HepG2 (cell line): Measurements from ENCODE around the gene ZCCHC3. TPM values are rescaled to one million over a fixed set of nuclear protein-coding genes. Genes with fewer than 3 reads are reported as not detected.

Experiments used
- ATAC-seq: fragments of 200-7000 bp; cut with Tn5 transposase; 3 replicates; pipeline ENCODE4 v1.9.1; 2020; ENCODE audit warnings: mild to moderate bottlenecking, moderate library complexity
- BruUV-seq: library from RNA; stranded (reverse); fragments of 400-500 nt; replicated peaks from 2 replicates; lab custom pipeline; 2021; lab: Mats Ljungman, UMichigan
- CTCF ChIA-PET: fragments of 300-600 bp; formaldehyde crosslinking; extraction: SDS; loops from one replicate; lab custom pipeline; 2021; ENCODE audit warnings: low total read pairs, inconsistent platforms, low intra/inter-chr PET ratio; lab: Yijun Ruan, JAX
- POLR2A ChIA-PET: fragments of 350-600 bp; sonication (Branson Sonifier 250); formaldehyde crosslinking; loops from one replicate; lab custom pipeline; 2020; ENCODE audit warnings: antibody characterized with exemption, inconsistent platforms; lab: Yijun Ruan, JAX
- DNase-seq: peaks from one replicate; pipeline ENCODE4 v3.0.0-alpha.2; 2015; ENCODE audit warnings: low spot score
- FAIRE-seq: peaks from 3 replicates; lab custom pipeline; 2011; peaks lifted over from hg19 to GRCh38; lab: Jason Lieb, UNC
- H2AFZ ChIP-seq: one replicate; pipeline ENCODE4 v1.6.1; 2011; ENCODE audit warnings: low read length, inconsistent platforms
- H3K27ac ChIP-seq: fragments of 300-600 bp; 3 replicates; pipeline ENCODE4 v1.8.0; 2011; ENCODE audit warnings: mixed run types, mild to moderate bottlenecking, mixed read lengths, low read length, inconsistent platforms; ENCODE audit not compliant: insufficient read depth; ENCODE audit errors: extremely low read length
- H3K27me3 ChIP-seq, 2 experiments: fragments of 200-600 bp in 1 of 2; 2 replicates in 1 of 2; 3 replicates in 1 of 2; pipeline versions ENCODE4 v1.6.0 to v1.8.0; 2011; ENCODE audit warnings: low read length in 2 of 2, mild to moderate bottlenecking in 2 of 2, moderate library complexity in 2 of 2, inconsistent platforms in 1 of 2; ENCODE audit not compliant: insufficient read depth in 2 of 2, control insufficient read depth in 1 of 2
- H3K36me3 ChIP-seq, 2 experiments: fragments of 200-600 bp in 1 of 2; replicated peaks in 1 of 2; 2 replicates in 1 of 2; 3 replicates in 1 of 2; pipeline versions ENCODE4 v1.5.1 to v1.8.0; 2011; ENCODE audit warnings: low read length in 2 of 2, inconsistent platforms in 1 of 2; ENCODE audit not compliant: insufficient read depth in 2 of 2, control insufficient read depth in 1 of 2
- H3K4me1 ChIP-seq: 2 replicates; pipeline ENCODE4 v1.5.1; 2012; ENCODE audit warnings: low read length, inconsistent platforms; ENCODE audit not compliant: insufficient read depth
- H3K4me2 ChIP-seq: 2 replicates; pipeline ENCODE4 v1.6.0; 2011; ENCODE audit warnings: low read depth, low read length, inconsistent platforms
- H3K4me3 ChIP-seq, 3 experiments: fragments of 200-600 bp in 1 of 3; sonication (generic), shearing (Covaris generic) in 1 of 3; replicated peaks in 1 of 3; 2 replicates each; pipeline ENCODE4 v1.5.1; 2011 to 2016; ENCODE audit warnings: low read length in 3 of 3, inconsistent platforms in 2 of 3, low read depth in 2 of 3, mild to moderate bottlenecking in 2 of 3, control low read depth in 1 of 3, mixed read lengths in 1 of 3; ENCODE audit not compliant: insufficient read depth in 1 of 3
- H3K79me2 ChIP-seq: one replicate; pipeline ENCODE4 v1.6.1; 2011; ENCODE audit warnings: low read length, inconsistent platforms; ENCODE audit not compliant: insufficient read depth
- H3K9ac ChIP-seq: 2 replicates; pipeline ENCODE4 v1.6.0; 2011; ENCODE audit warnings: mild to moderate bottlenecking, low read depth, low read length, inconsistent platforms; ENCODE audit not compliant: insufficient read depth
- H3K9me3 ChIP-seq: 2 replicates; pipeline ENCODE4 v1.5.1; 2012; ENCODE audit warnings: mild to moderate bottlenecking, low read length
- H4K20me1 ChIP-seq: 2 replicates; pipeline ENCODE4 v1.6.0; 2011; ENCODE audit warnings: inconsistent platforms, mild to moderate bottlenecking, low read length, moderate library complexity; ENCODE audit not compliant: insufficient read depth
- FIP1L1 ChIP-seq: fragments of 200-400 bp; formaldehyde crosslinking; IDR thresholded peaks from 2 replicates; pipeline ENCODE4 v1.6.1; 2018; ENCODE audit warnings: low read depth, mild to moderate bottlenecking, low read length, moderate library complexity, borderline replicate concordance; ENCODE audit not compliant: insufficient read depth
- GPN1 ChIP-seq: sonication (generic); formaldehyde crosslinking; IDR thresholded peaks from 2 replicates; pipeline ENCODE4 v1.5.1; 2020; ENCODE audit warnings: missing genetic modification reagents, borderline replicate concordance
- KDM4B ChIP-seq: sonication (generic); formaldehyde crosslinking; IDR thresholded peaks from 2 replicates; pipeline ENCODE4 v1.4.0; 2020; ENCODE audit warnings: missing genetic modification reagents
- NCOA2 ChIP-seq: sonication (generic); formaldehyde crosslinking; IDR thresholded peaks from 2 replicates; pipeline ENCODE4 v1.8.0; 2022; ENCODE audit warnings: inconsistent platforms
- PPARG ChIP-seq: conservative IDR thresholded peaks from 2 replicates; pipeline ENCODE4 v1.6.1; 2016; ENCODE audit warnings: missing biosample characterization, missing genetic modification reagents
- SP2 ChIP-seq: sonication (generic); formaldehyde crosslinking; IDR thresholded peaks from 2 replicates; pipeline ENCODE4 v1.5.1; 2020; ENCODE audit warnings: mild to moderate bottlenecking, missing genetic modification reagents
- ZBTB20 ChIP-seq: sonication (generic); formaldehyde crosslinking; IDR thresholded peaks from 2 replicates; pipeline ENCODE4 v1.8.1; 2023; ENCODE audit warnings: missing genetic modification reagents, low read depth, mild to moderate bottlenecking, borderline replicate concordance
- ZNF382 ChIP-seq: sonication (generic); formaldehyde crosslinking; IDR thresholded peaks from 2 replicates; pipeline ENCODE4 v1.5.0; 2020; ENCODE audit warnings: missing genetic modification reagents, mild to moderate bottlenecking, borderline replicate concordance
- ZNF7 ChIP-seq: IDR thresholded peaks from 2 replicates; pipeline ENCODE4 v1.6.1; 2016; ENCODE audit warnings: missing biosample characterization, missing genetic modification reagents
- WGBS: methylation state at CpG from one replicate; pipeline ENCODE4 v1.1.6; 2017; ENCODE audit warnings: low lambda C conversion rate; 5-methylcytosine and 5-hydroxymethylcytosine counted together
- in situ Hi-C: cut with HindIII; loops from 2 replicates; pipeline ENCODE4 v1.10.0; 2017; ENCODE audit warnings: low pct_unique_long_range_greater_than_20kb; ENCODE audit not compliant: extremely low pct_ligation_motif_present
- intact Hi-C: fragments of 100-400 bp; cut with micrococcal nuclease; formaldehyde crosslinking; loops from one replicate; pipeline ENCODE4 v1.10.0; 2022; ENCODE audit not compliant: unreplicated experiment
- polyA plus RNA-seq, 8 experiments: library from polyadenylated mRNA; depleted of rRNA in 3 of 8; stranded (reverse) in 7 of 8; unstranded in 1 of 8; fragments of >200 nt; fragmentation: Illumina TruSeq in 4 of 8; extraction: Trizol in 4 of 8; gene quantifications; 2 replicates each; pipeline versions ENCODE4 v1.2.1 to v1.2.3, GENCODE V29; 2011 to 2016; ENCODE audit warnings: low read depth in 4 of 8, missing spikeins in 1 of 8, mixed read lengths in 1 of 8; ENCODE audit not compliant: insufficient read depth in 1 of 8
- total RNA-seq, 5 experiments: library from RNA; depleted of rRNA; stranded (reverse); fragments of >200 nt; fragmentation: Illumina TruSeq; extraction: Trizol; gene quantifications; 2 replicates each; pipeline ENCODE4 v1.2.3, GENCODE V29; 2016; ENCODE audit warnings: low read depth in 1 of 5
- TF ChIP-seq, protein P1 (sequence below): IDR thresholded peaks from 2 replicates; pipeline ENCODE4 v1.6.1; 2016; ENCODE audit warnings: low read depth, missing genetic modification reagents, missing compliant biosample characterization
- TF ChIP-seq, protein P2 (sequence below): sonication (generic); formaldehyde crosslinking; IDR thresholded peaks from 2 replicates; pipeline ENCODE4 v1.4.0; 2020; ENCODE audit warnings: missing genetic modification reagents, mild to moderate bottlenecking, borderline replicate concordance
- TF ChIP-seq, protein P3 (sequence below): sonication (generic); formaldehyde crosslinking; IDR thresholded peaks from 2 replicates; pipeline ENCODE4 v1.8.1; 2023; ENCODE audit warnings: mild to moderate bottlenecking, missing genetic modification reagents
- TF ChIP-seq, protein P4 (sequence below): sonication (generic); IDR thresholded peaks from 2 replicates; pipeline ENCODE4 v1.6.1; 2016; ENCODE audit warnings: low read depth, borderline replicate concordance

ZCCHC3 gene
- total and polyA plus RNA-seq, 2 of the 13 experiments (the other 11 are each of a cell fraction or from before 2014, with no cell fraction given): 46.6 to 63.0 TPM

DNA sequence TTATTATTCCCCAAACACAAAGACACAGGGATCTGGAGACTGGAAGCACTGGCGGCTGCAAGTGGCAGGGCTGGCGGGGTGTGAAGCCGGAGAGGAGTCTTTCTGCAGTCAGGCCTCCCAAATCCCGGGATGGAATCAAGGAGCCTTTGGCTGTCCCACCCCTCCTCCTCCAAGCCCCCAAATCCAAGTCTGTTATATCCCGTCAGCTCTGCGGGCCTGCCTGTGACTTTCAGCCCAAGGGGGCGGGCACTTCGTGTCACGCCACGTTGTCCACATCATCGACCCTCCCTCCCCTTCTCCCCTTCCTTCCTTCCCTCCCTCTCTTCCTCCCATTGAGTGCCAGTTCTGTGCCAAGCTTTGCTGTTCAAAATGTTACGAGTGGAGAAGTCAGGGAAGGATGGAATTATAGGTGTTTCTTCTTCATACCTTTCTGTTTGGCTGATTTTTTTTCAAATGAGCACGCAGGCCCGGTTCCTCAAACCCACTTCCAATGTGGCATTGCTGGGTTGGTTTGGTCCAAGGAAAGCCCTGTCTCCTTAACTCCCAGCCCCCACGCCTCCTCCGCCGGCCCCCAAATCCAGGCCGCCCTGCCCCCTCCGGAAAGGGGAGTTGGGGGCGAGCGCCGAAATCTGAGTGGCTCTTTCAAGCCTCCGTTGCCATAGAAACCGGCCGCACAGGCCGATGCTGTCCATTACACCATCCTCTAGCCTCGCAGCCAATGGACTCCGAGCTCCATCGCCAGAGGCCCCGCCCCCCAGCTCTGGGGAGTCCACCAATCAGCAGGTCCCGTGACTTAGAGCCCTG is 12.7 kb downstream of the ZCCHC3 start:
- CTCF ChIA-PET: no interaction called here
- peak overlapping the region; percentile 69 for H2AFZ ChIP-seq
- H3K4me2 ChIP-seq: peak overlapping the region; percentile 93
- no peaks in the 10 kb centered on the region for H3K36me3 ChIP-seq
- no peaks in the 10 kb centered on the region for H3K9me3 ChIP-seq
- peak overlapping the region; percentile 39 to 62 (median 54) for H3K4me3 ChIP-seq
- peak overlapping the region; percentile 65 for H3K9ac ChIP-seq
- FAIRE-seq (peak; percentile 82), ATAC-seq (peak; percentile 96), DNase-seq (peak; percentile 96)
- H3K79me2 ChIP-seq: no peaks in the 10 kb centered on the region
- peak overlapping the region; percentile 60 for H3K27ac ChIP-seq
- H3K4me1 ChIP-seq: peaks cover 47% of the 10 kb centered on the region
- in situ Hi-C loops (no loop called here), intact Hi-C loops (no loop called here)
- POLR2A ChIA-PET: interaction anchor here (0.6 to 3.8 kb wide), 8 partner anchors 10 to 218 kb away, joined by 3 to 56 read pairs (median 8); partner anchors contain the start of genes SOX12 and ZCCHC3
- H4K20me1 ChIP-seq: no peaks in the 10 kb centered on the region
- no TSS peak for BruUV-seq
- no peaks in the 10 kb centered on the region; a peak in 1 of 5 replicates for H3K27me3 ChIP-seq
- WGBS: 28% methylated on average over 31 of the region's 31 CpGs
- TF ChIP-seq SP2 (CRISPR knock-in tag): peak; percentile 80
- TF ChIP-seq ZBTB20 (CRISPR knock-in tag): no peak
- TF ChIP-seq, protein P1, sequence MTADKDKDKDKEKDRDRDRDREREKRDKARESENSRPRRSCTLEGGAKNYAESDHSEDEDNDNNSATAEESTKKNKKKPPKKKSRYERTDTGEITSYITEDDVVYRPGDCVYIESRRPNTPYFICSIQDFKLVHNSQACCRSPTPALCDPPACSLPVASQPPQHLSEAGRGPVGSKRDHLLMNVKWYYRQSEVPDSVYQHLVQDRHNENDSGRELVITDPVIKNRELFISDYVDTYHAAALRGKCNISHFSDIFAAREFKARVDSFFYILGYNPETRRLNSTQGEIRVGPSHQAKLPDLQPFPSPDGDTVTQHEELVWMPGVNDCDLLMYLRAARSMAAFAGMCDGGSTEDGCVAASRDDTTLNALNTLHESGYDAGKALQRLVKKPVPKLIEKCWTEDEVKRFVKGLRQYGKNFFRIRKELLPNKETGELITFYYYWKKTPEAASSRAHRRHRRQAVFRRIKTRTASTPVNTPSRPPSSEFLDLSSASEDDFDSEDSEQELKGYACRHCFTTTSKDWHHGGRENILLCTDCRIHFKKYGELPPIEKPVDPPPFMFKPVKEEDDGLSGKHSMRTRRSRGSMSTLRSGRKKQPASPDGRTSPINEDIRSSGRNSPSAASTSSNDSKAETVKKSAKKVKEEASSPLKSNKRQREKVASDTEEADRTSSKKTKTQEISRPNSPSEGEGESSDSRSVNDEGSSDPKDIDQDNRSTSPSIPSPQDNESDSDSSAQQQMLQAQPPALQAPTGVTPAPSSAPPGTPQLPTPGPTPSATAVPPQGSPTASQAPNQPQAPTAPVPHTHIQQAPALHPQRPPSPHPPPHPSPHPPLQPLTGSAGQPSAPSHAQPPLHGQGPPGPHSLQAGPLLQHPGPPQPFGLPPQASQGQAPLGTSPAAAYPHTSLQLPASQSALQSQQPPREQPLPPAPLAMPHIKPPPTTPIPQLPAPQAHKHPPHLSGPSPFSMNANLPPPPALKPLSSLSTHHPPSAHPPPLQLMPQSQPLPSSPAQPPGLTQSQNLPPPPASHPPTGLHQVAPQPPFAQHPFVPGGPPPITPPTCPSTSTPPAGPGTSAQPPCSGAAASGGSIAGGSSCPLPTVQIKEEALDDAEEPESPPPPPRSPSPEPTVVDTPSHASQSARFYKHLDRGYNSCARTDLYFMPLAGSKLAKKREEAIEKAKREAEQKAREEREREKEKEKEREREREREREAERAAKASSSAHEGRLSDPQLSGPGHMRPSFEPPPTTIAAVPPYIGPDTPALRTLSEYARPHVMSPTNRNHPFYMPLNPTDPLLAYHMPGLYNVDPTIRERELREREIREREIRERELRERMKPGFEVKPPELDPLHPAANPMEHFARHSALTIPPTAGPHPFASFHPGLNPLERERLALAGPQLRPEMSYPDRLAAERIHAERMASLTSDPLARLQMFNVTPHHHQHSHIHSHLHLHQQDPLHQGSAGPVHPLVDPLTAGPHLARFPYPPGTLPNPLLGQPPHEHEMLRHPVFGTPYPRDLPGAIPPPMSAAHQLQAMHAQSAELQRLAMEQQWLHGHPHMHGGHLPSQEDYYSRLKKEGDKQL (CRISPR knock-in tag): no peak
- TF ChIP-seq, protein P2, sequence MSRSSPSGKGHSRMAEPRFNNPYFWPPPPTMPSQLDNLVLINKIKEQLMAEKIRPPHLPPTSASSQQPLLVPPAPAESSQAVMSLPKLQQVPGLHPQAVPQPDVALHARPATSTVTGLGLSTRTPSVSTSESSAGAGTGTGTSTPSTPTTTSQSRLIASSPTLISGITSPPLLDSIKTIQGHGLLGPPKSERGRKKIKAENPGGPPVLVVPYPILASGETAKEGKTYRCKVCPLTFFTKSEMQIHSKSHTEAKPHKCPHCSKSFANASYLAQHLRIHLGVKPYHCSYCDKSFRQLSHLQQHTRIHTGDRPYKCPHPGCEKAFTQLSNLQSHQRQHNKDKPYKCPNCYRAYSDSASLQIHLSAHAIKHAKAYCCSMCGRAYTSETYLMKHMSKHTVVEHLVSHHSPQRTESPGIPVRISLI (CRISPR knock-in tag): no peak
- TF ChIP-seq, protein P3, sequence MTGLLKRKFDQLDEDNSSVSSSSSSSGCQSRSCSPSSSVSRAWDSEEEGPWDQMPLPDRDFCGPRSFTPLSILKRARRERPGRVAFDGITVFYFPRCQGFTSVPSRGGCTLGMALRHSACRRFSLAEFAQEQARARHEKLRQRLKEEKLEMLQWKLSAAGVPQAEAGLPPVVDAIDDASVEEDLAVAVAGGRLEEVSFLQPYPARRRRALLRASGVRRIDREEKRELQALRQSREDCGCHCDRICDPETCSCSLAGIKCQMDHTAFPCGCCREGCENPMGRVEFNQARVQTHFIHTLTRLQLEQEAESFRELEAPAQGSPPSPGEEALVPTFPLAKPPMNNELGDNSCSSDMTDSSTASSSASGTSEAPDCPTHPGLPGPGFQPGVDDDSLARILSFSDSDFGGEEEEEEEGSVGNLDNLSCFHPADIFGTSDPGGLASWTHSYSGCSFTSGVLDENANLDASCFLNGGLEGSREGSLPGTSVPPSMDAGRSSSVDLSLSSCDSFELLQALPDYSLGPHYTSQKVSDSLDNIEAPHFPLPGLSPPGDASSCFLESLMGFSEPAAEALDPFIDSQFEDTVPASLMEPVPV (CRISPR knock-in tag): peak; percentile 76; the same call in 1 of the 2 replicates
- TF ChIP-seq FIP1L1: no peak
- no peak for TF ChIP-seq ZNF382
- TF ChIP-seq PPARG: 0 out of 2 replicates have a peak, but pooled peaks have one; percentile 6
- TF ChIP-seq, protein P4, sequence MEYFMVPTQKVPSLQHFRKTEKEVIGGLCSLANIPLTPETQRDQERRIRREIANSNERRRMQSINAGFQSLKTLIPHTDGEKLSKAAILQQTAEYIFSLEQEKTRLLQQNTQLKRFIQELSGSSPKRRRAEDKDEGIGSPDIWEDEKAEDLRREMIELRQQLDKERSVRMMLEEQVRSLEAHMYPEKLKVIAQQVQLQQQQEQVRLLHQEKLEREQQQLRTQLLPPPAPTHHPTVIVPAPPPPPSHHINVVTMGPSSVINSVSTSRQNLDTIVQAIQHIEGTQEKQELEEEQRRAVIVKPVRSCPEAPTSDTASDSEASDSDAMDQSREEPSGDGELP: 0 out of 2 replicates have a peak, but pooled peaks have one; percentile 17
- TF ChIP-seq ZNF7 (CRISPR knock-in tag): no peak
- 0 out of 2 replicates have a peak, but pooled peaks have one; percentile 16 for TF ChIP-seq KDM4B (CRISPR knock-in tag)
- peak; percentile 49; the same call in 1 of the 2 replicates for TF ChIP-seq NCOA2 (CRISPR knock-in tag)
- TF ChIP-seq GPN1: no peak
